ENCODE data around the gene CD200. TPM values are rescaled to one million over a fixed set of nuclear protein-coding genes. Genes with fewer than 3 reads are reported as not detected.
A peak's percentile ranks its signal among the peaks of the same experiment; 100 is the strongest.

Gene CD200
- total RNA-seq, 1 donor = 3.3 TPM

- no peak overlapping the region for H3K4me3 ChIP-seq (ENCODE audit: low read depth, low read length)
- TF ChIP-seq, protein P1, sequence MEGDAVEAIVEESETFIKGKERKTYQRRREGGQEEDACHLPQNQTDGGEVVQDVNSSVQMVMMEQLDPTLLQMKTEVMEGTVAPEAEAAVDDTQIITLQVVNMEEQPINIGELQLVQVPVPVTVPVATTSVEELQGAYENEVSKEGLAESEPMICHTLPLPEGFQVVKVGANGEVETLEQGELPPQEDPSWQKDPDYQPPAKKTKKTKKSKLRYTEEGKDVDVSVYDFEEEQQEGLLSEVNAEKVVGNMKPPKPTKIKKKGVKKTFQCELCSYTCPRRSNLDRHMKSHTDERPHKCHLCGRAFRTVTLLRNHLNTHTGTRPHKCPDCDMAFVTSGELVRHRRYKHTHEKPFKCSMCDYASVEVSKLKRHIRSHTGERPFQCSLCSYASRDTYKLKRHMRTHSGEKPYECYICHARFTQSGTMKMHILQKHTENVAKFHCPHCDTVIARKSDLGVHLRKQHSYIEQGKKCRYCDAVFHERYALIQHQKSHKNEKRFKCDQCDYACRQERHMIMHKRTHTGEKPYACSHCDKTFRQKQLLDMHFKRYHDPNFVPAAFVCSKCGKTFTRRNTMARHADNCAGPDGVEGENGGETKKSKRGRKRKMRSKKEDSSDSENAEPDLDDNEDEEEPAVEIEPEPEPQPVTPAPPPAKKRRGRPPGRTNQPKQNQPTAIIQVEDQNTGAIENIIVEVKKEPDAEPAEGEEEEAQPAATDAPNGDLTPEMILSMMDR (IDR thresholded peaks at IDR 0.05; ENCODE audit: insufficient read depth, low read length) = no peak
- no peak for DNase-seq (ENCODE audit: low read depth)
Observed at GRCh38 chr3:112339134-112339533, 6.2 kb downstream of the CD200 start.

DNA sequence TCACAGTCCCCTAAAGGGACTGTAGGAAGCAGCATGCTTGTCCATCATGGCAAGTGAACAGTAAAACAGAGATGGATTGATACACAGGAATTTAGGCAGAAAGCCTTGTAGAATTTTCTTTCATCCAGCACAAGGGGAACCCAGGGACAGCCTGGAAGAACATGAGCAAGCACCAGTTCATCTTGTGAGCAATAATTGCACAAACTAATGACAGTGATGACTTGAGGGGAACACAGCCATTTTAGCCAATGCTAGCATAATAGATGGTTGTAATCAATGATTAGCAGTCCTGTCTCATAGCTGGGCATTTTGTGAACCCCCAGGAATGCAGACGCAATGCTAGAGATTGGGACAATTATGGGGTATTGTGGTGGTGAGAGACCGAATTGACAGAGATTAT, 6.7 kb downstream of the CD200 start:
- peak; percentile 53 for DNase-seq (ENCODE audit: low read depth)
- H3K4me3 ChIP-seq (ENCODE audit: low read depth, low read length) = no peak overlapping the region
- TF ChIP-seq, protein P1 (IDR thresholded peaks at IDR 0.05; ENCODE audit: insufficient read depth, low read length) = no peak

DNA sequence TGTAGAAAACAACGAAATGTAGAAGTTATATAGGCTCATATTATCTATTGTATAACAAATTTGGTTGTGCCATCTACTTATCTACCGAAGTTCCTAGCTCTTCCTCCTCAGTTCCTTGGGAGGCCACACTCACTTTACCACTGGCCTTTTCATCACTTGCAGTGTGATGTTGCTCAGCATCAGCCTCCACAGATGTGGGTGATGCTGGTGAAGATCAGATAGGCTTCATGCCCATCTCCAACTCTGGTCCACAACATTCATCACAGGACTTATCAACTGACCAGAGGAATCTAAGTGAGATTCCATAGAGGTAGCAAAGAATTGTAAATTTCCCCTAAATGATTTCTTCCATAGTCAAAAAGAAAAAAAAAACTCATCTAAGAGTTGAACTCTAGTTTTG, 8.4 kb downstream of the CD200 start:
- TF ChIP-seq, protein P1 (IDR thresholded peaks at IDR 0.05; ENCODE audit: insufficient read depth, low read length) = no peak
- H3K4me3 ChIP-seq (ENCODE audit: low read depth, low read length) = no peak overlapping the region
- DNase-seq (ENCODE audit: low read depth) = peak; percentile 44

GRCh38 chr3:112345681-112346080, 12.7 kb downstream of the CD200 start:
- peak; percentile 57 for DNase-seq (ENCODE audit: low read depth)
- H3K4me3 ChIP-seq (ENCODE audit: low read depth, low read length) = no peak overlapping the region
- TF ChIP-seq, protein P1 (IDR thresholded peaks at IDR 0.05; ENCODE audit: insufficient read depth, low read length) = no peak

GRCh38 chr3:112346491-112347122, 13.7 kb downstream of the CD200 start:
- TF ChIP-seq, protein P1 (IDR thresholded peaks at IDR 0.05; ENCODE audit: insufficient read depth, low read length) = no peak
- DNase-seq (ENCODE audit: low read depth) = no peak
- H3K4me3 ChIP-seq (ENCODE audit: low read depth, low read length) = no peak overlapping the region

- TF ChIP-seq, protein P1 (IDR thresholded peaks at IDR 0.05; ENCODE audit: insufficient read depth, low read length) = no peak
- no peak for DNase-seq (ENCODE audit: low read depth)
- no peak overlapping the region for H3K4me3 ChIP-seq (ENCODE audit: low read depth, low read length)
Observed at GRCh38 chr3:112348943-112349342, 16.0 kb downstream of the CD200 start.

DNA sequence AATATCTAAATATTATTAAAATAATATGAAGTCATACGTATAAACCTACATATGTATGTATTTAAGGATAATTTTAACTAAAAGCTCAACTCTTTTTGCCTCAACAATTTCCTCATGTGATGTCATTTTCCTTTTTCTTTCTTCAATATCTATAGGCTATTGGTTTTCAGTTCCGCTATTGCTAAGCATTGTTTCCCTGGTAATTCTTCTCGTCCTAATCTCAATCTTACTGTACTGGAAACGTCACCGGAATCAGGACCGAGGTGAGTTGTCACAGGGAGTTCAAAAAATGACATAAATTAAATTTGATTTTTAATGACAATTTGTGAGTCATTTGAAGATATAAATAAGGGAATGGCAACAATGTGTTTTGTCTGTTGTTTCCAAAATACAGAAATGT, 16.6 kb downstream of the CD200 start:
- DNase-seq (ENCODE audit: low read depth) = no peak
- TF ChIP-seq, protein P1 (IDR thresholded peaks at IDR 0.05; ENCODE audit: insufficient read depth, low read length) = no peak
- no peak overlapping the region for H3K4me3 ChIP-seq (ENCODE audit: low read depth, low read length)
